GM13977 (cell line): Measurements from ENCODE around the gene PPP3R1.
A peak's percentile ranks its signal among the peaks of the same experiment; 100 is the strongest.

ENCODE experiments used
- DNase-seq: peaks from one replicate; pipeline ENCODE4 v3.0.0; 2012; ENCODE audit warnings: low spot score
- in situ Hi-C: fragments of 300-500 bp; cut with MboI; formaldehyde crosslinking; loops from one replicate; pipeline ENCODE4 v1.12.0; 2022; ENCODE audit warnings: low sequenced_read_pairs, low pct_unique_long_range_greater_than_20kb, mixed read lengths, inconsistent platforms; ENCODE audit not compliant: unreplicated experiment
- TF ChIP-seq, protein P1 (sequence below): IDR thresholded peaks from 2 replicates; pipeline ENCODE4 v1.5.1; 2012; ENCODE audit warnings: mild to moderate bottlenecking, control low read depth; ENCODE audit not compliant: insufficient read depth; ENCODE audit errors: extremely low read depth, missing control alignments

PPP3R1 gene

DNA sequence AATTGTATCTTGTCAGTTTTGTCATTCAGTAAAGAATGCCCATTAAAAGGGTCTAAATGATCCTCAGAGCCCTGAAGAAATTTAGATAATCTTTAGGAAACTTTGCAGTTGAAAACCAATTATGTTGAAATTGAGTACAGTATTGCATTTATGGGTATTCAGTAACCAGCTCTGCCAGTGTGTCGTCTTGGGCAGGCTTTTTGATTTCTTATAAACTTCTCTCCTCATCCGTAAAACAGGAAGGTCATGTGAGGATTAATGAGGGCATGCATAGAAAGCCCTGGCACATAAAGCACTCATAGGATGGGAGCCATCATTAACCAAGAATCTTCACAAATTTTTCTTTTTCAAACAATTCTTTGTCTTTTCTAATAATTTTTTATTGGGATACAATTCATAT is 79.8 kb downstream of the PPP3R1 start:
- in situ Hi-C loops, result no loop called here
- TF ChIP-seq, protein P1, sequence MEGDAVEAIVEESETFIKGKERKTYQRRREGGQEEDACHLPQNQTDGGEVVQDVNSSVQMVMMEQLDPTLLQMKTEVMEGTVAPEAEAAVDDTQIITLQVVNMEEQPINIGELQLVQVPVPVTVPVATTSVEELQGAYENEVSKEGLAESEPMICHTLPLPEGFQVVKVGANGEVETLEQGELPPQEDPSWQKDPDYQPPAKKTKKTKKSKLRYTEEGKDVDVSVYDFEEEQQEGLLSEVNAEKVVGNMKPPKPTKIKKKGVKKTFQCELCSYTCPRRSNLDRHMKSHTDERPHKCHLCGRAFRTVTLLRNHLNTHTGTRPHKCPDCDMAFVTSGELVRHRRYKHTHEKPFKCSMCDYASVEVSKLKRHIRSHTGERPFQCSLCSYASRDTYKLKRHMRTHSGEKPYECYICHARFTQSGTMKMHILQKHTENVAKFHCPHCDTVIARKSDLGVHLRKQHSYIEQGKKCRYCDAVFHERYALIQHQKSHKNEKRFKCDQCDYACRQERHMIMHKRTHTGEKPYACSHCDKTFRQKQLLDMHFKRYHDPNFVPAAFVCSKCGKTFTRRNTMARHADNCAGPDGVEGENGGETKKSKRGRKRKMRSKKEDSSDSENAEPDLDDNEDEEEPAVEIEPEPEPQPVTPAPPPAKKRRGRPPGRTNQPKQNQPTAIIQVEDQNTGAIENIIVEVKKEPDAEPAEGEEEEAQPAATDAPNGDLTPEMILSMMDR, result no peak
- DNase-seq, result no peak

DNA sequence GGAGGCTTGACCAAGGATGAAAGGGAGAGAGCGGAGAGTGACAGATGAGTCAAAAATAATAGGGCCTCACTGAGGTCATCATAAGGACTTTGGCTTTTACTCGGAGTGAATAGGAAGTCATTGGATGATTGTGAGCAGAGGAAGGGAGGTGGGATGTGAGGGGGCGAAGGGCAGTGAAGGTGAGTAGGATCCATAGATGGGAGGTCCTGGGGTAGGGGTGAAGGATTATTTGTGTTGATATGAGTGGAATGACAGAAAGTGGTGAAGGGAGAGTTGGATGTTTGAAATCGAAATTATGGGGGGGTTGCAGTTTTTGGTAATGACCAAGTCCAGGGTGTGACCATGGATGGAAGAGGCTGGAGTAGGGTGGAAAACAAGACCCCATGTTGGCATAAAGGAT is 80.6 kb downstream of the PPP3R1 start:
- in situ Hi-C loops, result no loop called here
- TF ChIP-seq, protein P1, result no peak
- no peak for DNase-seq

DNA sequence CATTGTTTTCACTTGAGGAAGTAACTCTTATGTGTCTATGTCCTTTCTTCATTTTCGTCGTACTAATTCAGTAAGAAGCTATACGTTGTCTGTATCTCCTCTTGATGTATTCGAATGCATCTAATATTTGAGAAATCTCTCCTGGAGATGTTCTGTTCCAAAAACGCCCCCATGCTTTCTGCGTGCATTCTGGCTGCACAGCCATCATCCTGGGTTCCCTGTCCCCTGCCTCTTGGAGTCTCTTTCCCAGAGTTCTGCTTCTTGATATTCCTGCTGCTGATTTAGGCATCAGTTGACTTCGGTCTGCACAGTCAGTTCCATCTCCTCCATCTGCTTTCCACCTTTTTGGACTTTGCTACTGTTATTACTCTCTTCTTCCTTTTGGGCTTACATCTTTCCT is 81.2 kb downstream of the PPP3R1 start:
- in situ Hi-C loops, result no loop called here
- DNase-seq, result no peak
- TF ChIP-seq, protein P1, result no peak

DNA sequence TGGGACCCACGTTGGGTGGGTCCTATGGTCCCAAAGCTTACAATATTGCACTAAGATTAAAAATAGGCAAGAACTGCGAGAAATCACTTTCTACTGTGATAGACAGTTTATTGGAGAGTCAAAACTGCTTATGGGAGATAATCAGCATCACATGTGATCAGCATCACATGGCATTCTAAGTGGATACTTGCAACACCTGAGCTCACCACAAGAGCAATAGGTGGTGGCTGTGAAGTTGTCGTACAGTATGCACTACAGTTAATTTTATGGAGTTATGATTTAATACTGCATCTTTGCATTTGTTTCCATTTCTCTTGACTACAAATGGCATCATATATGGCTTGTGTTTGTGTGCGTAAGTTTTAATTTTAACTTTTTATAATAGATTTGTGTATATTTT is 83.0 kb downstream of the PPP3R1 start:
- in situ Hi-C loops, result no loop called here
- no peak for DNase-seq
- TF ChIP-seq, protein P1, result no peak

DNA sequence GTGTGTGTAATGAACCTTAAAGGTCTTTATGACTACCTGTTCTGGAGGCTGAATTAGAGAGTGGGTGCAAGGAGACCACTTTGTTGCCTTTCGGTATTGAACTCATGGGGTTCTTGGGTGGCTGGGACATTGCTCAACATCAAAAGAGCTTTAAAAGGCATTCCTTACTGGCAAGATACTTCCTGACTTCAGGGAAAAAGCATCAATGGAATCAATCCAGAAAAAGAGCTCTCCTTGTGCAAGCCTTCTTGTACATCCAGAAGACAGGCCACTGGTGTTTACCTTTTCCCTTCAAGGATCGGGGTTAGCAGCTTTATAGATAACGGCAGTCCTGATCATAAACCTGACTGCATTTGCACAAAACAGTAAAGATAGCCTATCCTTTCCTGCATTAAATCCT is 85.1 kb downstream of the PPP3R1 start:
- in situ Hi-C loops, result no loop called here
- TF ChIP-seq, protein P1, result no peak
- DNase-seq, result no peak

DNA sequence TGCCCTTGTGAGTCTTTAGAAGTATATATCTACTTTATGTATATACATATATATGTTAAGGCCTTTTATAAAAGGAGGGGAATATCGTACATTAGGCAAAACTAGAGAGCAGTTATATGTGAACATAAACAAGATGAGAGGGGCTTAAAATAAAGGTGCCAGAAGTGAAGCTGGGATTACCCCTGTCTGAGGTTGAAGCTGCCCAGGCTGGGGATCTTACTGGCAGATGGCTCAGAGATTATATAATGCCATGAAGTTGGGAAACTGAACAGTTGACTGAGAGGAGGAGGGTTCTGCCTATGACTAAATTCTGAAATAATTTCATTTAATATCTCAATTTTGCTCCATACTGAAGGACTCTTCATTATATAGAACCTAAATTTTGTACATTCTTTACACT is 88.7 kb downstream of the PPP3R1 start:
- no peak for DNase-seq
- TF ChIP-seq, protein P1, result no peak
- in situ Hi-C loops, result no loop called here

DNA sequence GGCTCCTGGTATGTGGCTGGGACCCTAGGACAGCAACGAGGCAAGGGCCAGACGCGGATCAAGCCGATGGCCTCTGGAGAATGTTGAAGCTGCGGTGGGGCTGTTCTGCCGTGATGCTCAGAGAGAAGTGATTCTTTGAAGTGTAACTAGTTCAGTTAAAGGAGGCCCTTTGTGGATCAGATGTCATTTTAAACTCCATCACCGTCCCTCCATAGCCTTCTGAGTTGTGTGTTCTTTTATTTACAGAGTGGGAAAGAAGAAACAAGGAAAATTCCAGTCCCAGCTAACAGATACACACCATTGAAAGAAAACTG is 94.2 kb downstream of the PPP3R1 start:
- peak; percentile 17 for DNase-seq
- TF ChIP-seq, protein P1, result no peak
- in situ Hi-C loops, result no loop called here
